Kidney epithelial cell (primary cell): Measurements from ENCODE around the gene FANK1. TPM values are rescaled to one million over a fixed set of nuclear protein-coding genes. Genes with fewer than 3 reads are reported as not detected.

Experiments used
- DNase-seq: peaks from one replicate; pipeline ENCODE4 v3.0.0-alpha.2; 2010; ENCODE audit warnings: low read depth
- H3K27me3 ChIP-seq: 2 replicates; pipeline ENCODE4 v1.6.0; 2011; ENCODE audit warnings: low read length; ENCODE audit not compliant: control insufficient read depth, insufficient read depth
- H3K36me3 ChIP-seq: 2 replicates; pipeline ENCODE4 v1.5.1; 2011; ENCODE audit warnings: low read length; ENCODE audit not compliant: control insufficient read depth, insufficient read depth
- H3K4me3 ChIP-seq: 2 replicates; pipeline ENCODE4 v1.5.1; 2011; ENCODE audit warnings: low read depth, mild to moderate bottlenecking, control low read depth, low read length
- CTCF ChIP-seq: IDR thresholded peaks from 2 replicates; pipeline ENCODE4 v1.5.1; 2011; ENCODE audit warnings: mild to moderate bottlenecking, moderate library complexity, low read length, control low read depth, inconsistent platforms; ENCODE audit not compliant: insufficient read depth, poor library complexity, severe bottlenecking
- total RNA-seq: library from RNA; depleted of rRNA; stranded (reverse); fragments of >200 nt; gene quantifications from 2 replicates; pipeline ENCODE4 v1.2.3, GENCODE V29; 2015

The FANK1 gene
- total RNA-seq, 1 donor from 2014 or later = 7.5 TPM

GRCh38 chr10:126021833-126022500 is 125.6 kb downstream of the FANK1 start:
- Histone ChIP-seq H3K27me3 (no peaks in the 10 kb centered on the region), H3K36me3 (no peaks in the 10 kb centered on the region), H3K4me3 (no peak overlapping the region)
- DNase-seq = no peak
- no peak for TF ChIP-seq CTCF

- H3K36me3 ChIP-seq = no peaks in the 10 kb centered on the region
- TF ChIP-seq CTCF = no peak
- no peak for DNase-seq
- H3K27me3 ChIP-seq = no peaks in the 10 kb centered on the region
- H3K4me3 ChIP-seq = no peak overlapping the region
Measured at GRCh38 chr10:126022841-126023240, 126.5 kb downstream of the FANK1 start.

GRCh38 chr10:126027692-126028091 is 131.3 kb downstream of the FANK1 start:
- Histone ChIP-seq H3K27me3 (no peaks in the 10 kb centered on the region), H3K4me3 (no peak overlapping the region), H3K36me3 (no peaks in the 10 kb centered on the region)
- no peak for TF ChIP-seq CTCF
- DNase-seq = no peak

GRCh38 chr10:126029999-126030398 is 133.6 kb downstream of the FANK1 start:
- H3K4me3 ChIP-seq = no peak overlapping the region
- no peaks in the 10 kb centered on the region for H3K27me3 ChIP-seq
- no peak for DNase-seq
- no peaks in the 10 kb centered on the region for H3K36me3 ChIP-seq
- no peak for TF ChIP-seq CTCF

- no peak for DNase-seq
- Histone ChIP-seq H3K36me3 (no peaks in the 10 kb centered on the region), H3K4me3 (no peak overlapping the region), H3K27me3 (no peaks in the 10 kb centered on the region)
- no peak for TF ChIP-seq CTCF
Measured at GRCh38 chr10:126034586-126034985, 138.2 kb downstream of the FANK1 start.

GRCh38 chr10:126036515-126036914 is 140.2 kb downstream of the FANK1 start:
- DNase-seq = no peak
- H3K27me3 ChIP-seq = no peaks in the 10 kb centered on the region
- H3K4me3 ChIP-seq = no peak overlapping the region
- no peak for TF ChIP-seq CTCF
- no peaks in the 10 kb centered on the region for H3K36me3 ChIP-seq
